SK-N-SH (cell line): Measurements from ENCODE around the gene ZFYVE9. TPM values are rescaled to one million over a fixed set of nuclear protein-coding genes. Genes with fewer than 3 reads are reported as not detected.

Experiments used
- CTCF ChIA-PET: fragments of 300-600, 350-600 bp; formaldehyde crosslinking; extraction: SDS; loops from one replicate; lab custom pipeline; 2021; lab: Yijun Ruan, JAX
- POLR2A ChIA-PET: fragments of 350-600 bp; sonication (Branson Sonifier 250); formaldehyde crosslinking; extraction: SDS; loops from one replicate; lab custom pipeline; 2020; ENCODE audit warnings: antibody characterized with exemption, inconsistent platforms; lab: Yijun Ruan, JAX
- DNase-seq: peaks from one replicate; pipeline ENCODE4 v3.0.0; 2012
- H2AFZ ChIP-seq: fragments of 200-600 bp; sonication (generic); 2 replicates; pipeline ENCODE4 v1.8.1; 2016; ENCODE audit warnings: antibody characterized with exemption, mild to moderate bottlenecking, low read depth
- H3F3A ChIP-seq: fragments of 200-600 bp; sonication (generic); replicated peaks from 2 replicates; pipeline ENCODE3; 2016; ENCODE audit warnings: antibody characterized with exemption, mild to moderate bottlenecking; ENCODE audit not compliant: insufficient read depth
- H3K27ac ChIP-seq, 2 experiments: fragments of 200-500 bp in 1 of 2; fragments of 200-600 bp in 1 of 2; sonication (Bioruptor generic) in 1 of 2; sonication (generic), shearing (Covaris generic) in 1 of 2; 2 replicates each; pipeline versions ENCODE4 v1.5.1 to v1.6.1; 2014 to 2016; ENCODE audit warnings: low read depth in 2 of 2, inconsistent platforms in 1 of 2, low read length in 1 of 2, mild to moderate bottlenecking in 1 of 2, mixed read lengths in 1 of 2
- H3K27me3 ChIP-seq: fragments of 200-600 bp; sonication (generic), shearing (Covaris generic); 2 replicates; pipeline ENCODE4 v1.6.1; 2016; ENCODE audit warnings: mixed run types; ENCODE audit not compliant: insufficient read depth
- H3K36me3 ChIP-seq, 2 experiments: fragments of 200-500 bp in 1 of 2; fragments of 200-600 bp in 1 of 2; sonication (Bioruptor generic) in 1 of 2; sonication (generic) in 1 of 2; replicated peaks in 1 of 2; 2 replicates each; pipeline versions ENCODE3 to v1.5.1; 2014 to 2016; ENCODE audit warnings: low read length in 1 of 2, mild to moderate bottlenecking in 1 of 2; ENCODE audit not compliant: insufficient read depth in 2 of 2, control insufficient read depth in 1 of 2
- H3K4me1 ChIP-seq, 2 experiments: fragments of 200-500 bp in 1 of 2; fragments of 200-600 bp in 1 of 2; sonication (Bioruptor generic) in 1 of 2; sonication (generic), shearing (Covaris generic) in 1 of 2; 2 replicates each; pipeline versions ENCODE4 v1.5.1 to v1.6.1; 2014 to 2016; ENCODE audit warnings: low read depth in 1 of 2, low read length in 1 of 2, mixed run types in 1 of 2; ENCODE audit not compliant: insufficient read depth in 2 of 2, control insufficient read depth in 1 of 2
- H3K4me2 ChIP-seq: fragments of 200-600 bp; sonication (generic), shearing (Covaris generic); 2 replicates; pipeline ENCODE4 v1.6.1; 2017; ENCODE audit warnings: mixed run types
- H3K4me3 ChIP-seq, 2 experiments: fragments of 200-500 bp in 1 of 2; fragments of 200-600 bp in 1 of 2; sonication (Bioruptor generic) in 1 of 2; sonication (generic), shearing (Covaris generic) in 1 of 2; 2 replicates each; pipeline versions ENCODE4 v1.5.1 to v1.8.1; 2014 to 2016; ENCODE audit warnings: low read depth in 2 of 2, inconsistent platforms in 1 of 2, low read length in 1 of 2, mild to moderate bottlenecking in 1 of 2, mixed read lengths in 1 of 2, moderate library complexity in 1 of 2
- H3K79me2 ChIP-seq: fragments of 200-600 bp; sonication (generic); 2 replicates; pipeline ENCODE4 v1.8.1; 2017; ENCODE audit warnings: mild to moderate bottlenecking; ENCODE audit not compliant: insufficient read depth
- H3K9ac ChIP-seq: fragments of 200-600 bp; sonication (generic); 2 replicates; pipeline ENCODE4 v1.6.1; 2017; ENCODE audit warnings: mixed run types
- H3K9me2 ChIP-seq: fragments of 200-600 bp; sonication (generic); 2 replicates; pipeline ENCODE4 v1.6.1; 2017; ENCODE audit warnings: mixed run types
- H3K9me3 ChIP-seq: fragments of 200-600 bp; sonication (generic); 2 replicates; pipeline ENCODE4 v1.6.1; 2017; ENCODE audit warnings: mixed run types, mild to moderate bottlenecking, moderate library complexity
- H4K20me1 ChIP-seq: fragments of 200-600 bp; sonication (generic); 2 replicates; pipeline ENCODE4 v1.6.1; 2017; ENCODE audit warnings: mild to moderate bottlenecking, mixed run types; ENCODE audit not compliant: insufficient read depth
- CHD2 ChIP-seq: fragments of 150-350 bp; IDR thresholded peaks from 2 replicates; pipeline ENCODE4 v1.6.1; 2018; ENCODE audit warnings: low read length; ENCODE audit not compliant: partially characterized antibody
- ELF1 ChIP-seq: IDR thresholded peaks from 2 replicates; pipeline ENCODE4 v1.4.0; 2012
- EP300 ChIP-seq, 2 experiments: IDR thresholded peaks; 2 replicates each; pipeline versions ENCODE4 v1.4.0 to v1.6.1; 2012; ENCODE audit warnings: borderline replicate concordance in 1 of 2, low read depth in 1 of 2, low read length in 1 of 2
- EZH2phosphoT487 ChIP-seq: fragments of 200-600 bp; sonication (generic); IDR thresholded peaks from 2 replicates; pipeline ENCODE4 v1.6.1; 2017; ENCODE audit warnings: low read depth, mixed run types, mild to moderate bottlenecking, antibody characterized with exemption, moderate library complexity, borderline replicate concordance
- FOSL2 ChIP-seq: IDR thresholded peaks from 2 replicates; pipeline ENCODE4 v1.4.0; 2012; ENCODE audit warnings: low read depth, mild to moderate bottlenecking, moderate library complexity, borderline replicate concordance
- FOXJ3 ChIP-seq: sonication (generic); formaldehyde crosslinking; IDR thresholded peaks from 2 replicates; pipeline ENCODE4 v1.5.1; 2020; ENCODE audit warnings: mild to moderate bottlenecking, missing genetic modification reagents
- FOXM1 ChIP-seq: IDR thresholded peaks from 2 replicates; pipeline ENCODE4 v1.4.0; 2012; ENCODE audit warnings: low read depth, mild to moderate bottlenecking
- GABPA ChIP-seq: IDR thresholded peaks from 2 replicates; pipeline ENCODE4 v1.4.0; 2012; ENCODE audit warnings: low read depth, mild to moderate bottlenecking
- GATA2 ChIP-seq: sonication (generic); formaldehyde crosslinking; IDR thresholded peaks from 2 replicates; pipeline ENCODE4 v1.5.0; 2020; ENCODE audit warnings: mild to moderate bottlenecking, missing genetic modification reagents
- JUND ChIP-seq: IDR thresholded peaks from 2 replicates; pipeline ENCODE4 v1.4.0; 2012
- MEF2A ChIP-seq: IDR thresholded peaks from 2 replicates; pipeline ENCODE4 v1.4.0; 2012; ENCODE audit warnings: low read depth, borderline replicate concordance
- MXI1 ChIP-seq: IDR thresholded peaks from 2 replicates; pipeline ENCODE4 v1.6.1; 2012; ENCODE audit warnings: mild to moderate bottlenecking, low read depth, low read length, improper control_type of control experiment
- POLR2AphosphoS5 ChIP-seq: IDR thresholded peaks from 2 replicates; pipeline ENCODE4 v1.6.1; 2012; ENCODE audit warnings: low read depth, low read length
- RAD21 ChIP-seq: IDR thresholded peaks from 2 replicates; pipeline ENCODE4 v1.6.1; 2012; ENCODE audit warnings: mild to moderate bottlenecking, low read length
- RCOR1 ChIP-seq: fragments of 150-350 bp; IDR thresholded peaks from 2 replicates; pipeline ENCODE4 v1.6.1; 2017; ENCODE audit warnings: antibody characterized with exemption, low read length
- RFX5 ChIP-seq: IDR thresholded peaks from 2 replicates; pipeline ENCODE4 v1.6.1; 2012; ENCODE audit warnings: mild to moderate bottlenecking, improper control_type of control experiment, low read length
- RXRA ChIP-seq: IDR thresholded peaks from 2 replicates; pipeline ENCODE4 v1.4.0; 2012; ENCODE audit warnings: low read depth, mild to moderate bottlenecking, borderline replicate concordance
- SIN3A ChIP-seq: IDR thresholded peaks from 2 replicates; pipeline ENCODE4 v1.6.1; 2012; ENCODE audit warnings: low read depth, mild to moderate bottlenecking, low read length, moderate library complexity, borderline replicate concordance
- SMC3 ChIP-seq: IDR thresholded peaks from 2 replicates; pipeline ENCODE4 v1.6.1; 2012; ENCODE audit warnings: low read depth, low read length, improper control_type of control experiment
- TAF1 ChIP-seq: IDR thresholded peaks from 2 replicates; pipeline ENCODE4 v1.6.1; 2012; ENCODE audit warnings: low read depth, mild to moderate bottlenecking, low read length, moderate library complexity, borderline replicate concordance
- TEAD4 ChIP-seq: IDR thresholded peaks from 2 replicates; pipeline ENCODE4 v1.4.0; 2012; ENCODE audit warnings: mild to moderate bottlenecking, borderline replicate concordance; ENCODE audit not compliant: insufficient read depth
- YY1 ChIP-seq: IDR thresholded peaks from 2 replicates; pipeline ENCODE4 v1.4.0; 2012; ENCODE audit warnings: low read depth, mild to moderate bottlenecking
- WGBS: methylation state at CpG from one replicate; pipeline ENCODE4 v1.1.6; 2017; ENCODE audit warnings: low lambda C conversion rate; 5-methylcytosine and 5-hydroxymethylcytosine counted together
- polyA plus RNA-seq, 3 experiments: library from polyadenylated mRNA; depleted of rRNA; stranded (reverse); fragments of >200 nt; gene quantifications; 2 replicates each; pipeline ENCODE4 v1.2.3, GENCODE V29; 2012
- TF ChIP-seq, protein P1 (sequence below): IDR thresholded peaks from 2 replicates; pipeline ENCODE4 v1.4.0; 2012; ENCODE audit warnings: low read depth, borderline replicate concordance
- TF ChIP-seq, protein P2 (sequence below): IDR thresholded peaks from 2 replicates; pipeline ENCODE4 v1.4.0; 2012; ENCODE audit warnings: low read depth
- TF ChIP-seq, protein P3 (sequence below): fragments of 150-350 bp; IDR thresholded peaks from 2 replicates; pipeline ENCODE4 v1.6.1; 2017; ENCODE audit warnings: antibody characterized with exemption, low read length, low read depth, borderline replicate concordance
- TF ChIP-seq, protein P4 (sequence below): fragments of 200-600 bp; sonication (generic); IDR thresholded peaks from 2 replicates; pipeline ENCODE4 v1.6.1; 2017; ENCODE audit warnings: antibody characterized with exemption, mild to moderate bottlenecking, moderate library complexity

The ZFYVE9 gene
- polyA plus RNA-seq, 1 of the 3 experiments (the other 2 are of a cell fraction) = 4.1 TPM

DNA sequence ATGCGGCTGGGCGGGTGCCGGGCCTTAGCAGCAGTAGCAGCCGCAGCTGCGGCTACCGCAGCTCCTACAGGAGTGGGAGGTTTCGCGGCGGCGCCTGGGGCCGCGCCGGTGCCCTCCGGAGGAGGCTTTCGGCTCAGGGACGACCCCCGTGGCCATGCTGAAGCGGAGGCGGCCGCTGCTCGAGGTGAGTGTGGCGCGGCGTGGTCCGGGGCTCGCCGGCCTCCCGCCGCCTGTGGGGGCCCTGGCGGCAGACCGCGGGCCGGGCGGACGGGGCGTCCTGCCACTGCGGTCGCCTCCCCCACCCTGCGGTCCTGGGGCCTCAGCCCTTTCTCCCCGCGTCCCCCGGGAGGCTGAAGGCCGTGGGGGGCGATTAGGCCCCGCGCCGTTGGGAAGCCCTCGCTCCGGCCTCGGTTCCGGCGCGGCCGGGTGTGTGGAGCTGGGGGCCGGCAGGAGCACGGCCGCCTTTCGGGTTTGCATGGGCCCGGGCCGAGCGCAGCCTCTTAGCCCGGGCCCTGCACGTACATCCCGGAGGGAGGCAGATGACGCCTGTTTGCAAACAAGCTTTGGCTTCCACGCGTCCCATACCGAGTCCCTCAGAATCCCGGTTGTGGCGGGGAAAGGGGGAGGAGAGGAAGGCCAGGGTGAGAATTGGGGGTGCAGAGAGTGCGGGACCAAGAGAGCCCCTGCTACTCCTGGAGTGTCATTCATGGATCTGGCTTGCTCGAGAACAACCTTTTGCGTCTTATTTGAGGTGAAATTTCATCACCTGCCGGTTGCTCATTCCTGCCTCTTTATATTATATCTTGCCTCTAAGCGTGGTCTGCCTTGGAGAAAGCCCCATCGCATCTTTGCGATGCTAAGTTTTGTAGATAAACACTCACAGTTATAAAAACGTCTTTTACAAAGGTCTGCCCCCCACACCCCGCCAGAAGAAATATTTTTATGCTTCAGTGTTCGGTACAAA, 613 bp downstream of the ZFYVE9 start:
- H2AFZ ChIP-seq = peak overlapping the region; percentile 84
- H3K27ac ChIP-seq = peak overlapping the region; percentile 86 to 89
- TF ChIP-seq JUND = no peak
- TF ChIP-seq, protein P1, sequence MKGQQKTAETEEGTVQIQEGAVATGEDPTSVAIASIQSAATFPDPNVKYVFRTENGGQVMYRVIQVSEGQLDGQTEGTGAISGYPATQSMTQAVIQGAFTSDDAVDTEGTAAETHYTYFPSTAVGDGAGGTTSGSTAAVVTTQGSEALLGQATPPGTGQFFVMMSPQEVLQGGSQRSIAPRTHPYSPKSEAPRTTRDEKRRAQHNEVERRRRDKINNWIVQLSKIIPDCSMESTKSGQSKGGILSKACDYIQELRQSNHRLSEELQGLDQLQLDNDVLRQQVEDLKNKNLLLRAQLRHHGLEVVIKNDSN = no peak
- no peak for TF ChIP-seq FOXM1
- TF ChIP-seq EP300 (IDR thresholded peaks at IDR 0.05; ENCODE audit: borderline replicate concordance in 1 of 2, low read depth in 1 of 2, low read length in 1 of 2) = no peak
- TF ChIP-seq GABPA = no peak
- TF ChIP-seq, protein P2, sequence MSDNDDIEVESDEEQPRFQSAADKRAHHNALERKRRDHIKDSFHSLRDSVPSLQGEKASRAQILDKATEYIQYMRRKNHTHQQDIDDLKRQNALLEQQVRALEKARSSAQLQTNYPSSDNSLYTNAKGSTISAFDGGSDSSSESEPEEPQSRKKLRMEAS = peak; percentile 52; the same call in 1 of the 2 replicates
- TF ChIP-seq GATA2 = no peak
- TF ChIP-seq RAD21 = no peak
- no peak for TF ChIP-seq MEF2A
- TF ChIP-seq SMC3 = no peak
- TF ChIP-seq YY1 = 0 out of 2 replicates have a peak, but pooled peaks have one; percentile 52
- no peak; the same call in 1 of the 2 replicates for TF ChIP-seq TAF1
- TF ChIP-seq FOSL2 = no peak
- TF ChIP-seq, protein P3, sequence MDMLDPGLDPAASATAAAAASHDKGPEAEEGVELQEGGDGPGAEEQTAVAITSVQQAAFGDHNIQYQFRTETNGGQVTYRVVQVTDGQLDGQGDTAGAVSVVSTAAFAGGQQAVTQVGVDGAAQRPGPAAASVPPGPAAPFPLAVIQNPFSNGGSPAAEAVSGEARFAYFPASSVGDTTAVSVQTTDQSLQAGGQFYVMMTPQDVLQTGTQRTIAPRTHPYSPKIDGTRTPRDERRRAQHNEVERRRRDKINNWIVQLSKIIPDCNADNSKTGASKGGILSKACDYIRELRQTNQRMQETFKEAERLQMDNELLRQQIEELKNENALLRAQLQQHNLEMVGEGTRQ = no peak
- no peak for TF ChIP-seq TEAD4
- TF ChIP-seq CHD2 = peak; percentile 20
- TF ChIP-seq RXRA = no peak
- no peak for TF ChIP-seq EZH2phosphoT487
- TF ChIP-seq, protein P4, sequence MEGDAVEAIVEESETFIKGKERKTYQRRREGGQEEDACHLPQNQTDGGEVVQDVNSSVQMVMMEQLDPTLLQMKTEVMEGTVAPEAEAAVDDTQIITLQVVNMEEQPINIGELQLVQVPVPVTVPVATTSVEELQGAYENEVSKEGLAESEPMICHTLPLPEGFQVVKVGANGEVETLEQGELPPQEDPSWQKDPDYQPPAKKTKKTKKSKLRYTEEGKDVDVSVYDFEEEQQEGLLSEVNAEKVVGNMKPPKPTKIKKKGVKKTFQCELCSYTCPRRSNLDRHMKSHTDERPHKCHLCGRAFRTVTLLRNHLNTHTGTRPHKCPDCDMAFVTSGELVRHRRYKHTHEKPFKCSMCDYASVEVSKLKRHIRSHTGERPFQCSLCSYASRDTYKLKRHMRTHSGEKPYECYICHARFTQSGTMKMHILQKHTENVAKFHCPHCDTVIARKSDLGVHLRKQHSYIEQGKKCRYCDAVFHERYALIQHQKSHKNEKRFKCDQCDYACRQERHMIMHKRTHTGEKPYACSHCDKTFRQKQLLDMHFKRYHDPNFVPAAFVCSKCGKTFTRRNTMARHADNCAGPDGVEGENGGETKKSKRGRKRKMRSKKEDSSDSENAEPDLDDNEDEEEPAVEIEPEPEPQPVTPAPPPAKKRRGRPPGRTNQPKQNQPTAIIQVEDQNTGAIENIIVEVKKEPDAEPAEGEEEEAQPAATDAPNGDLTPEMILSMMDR = no peak
- peak; percentile 70 for TF ChIP-seq MXI1
- no peak for TF ChIP-seq POLR2AphosphoS5
- peak; percentile 78; the same call in 1 of the 2 replicates for TF ChIP-seq SIN3A
- TF ChIP-seq ELF1 = no peak
- TF ChIP-seq FOXJ3 (CRISPR knock-in tag) = no peak
- no peak for TF ChIP-seq RCOR1
- no peak for TF ChIP-seq RFX5
- ChIA-PET CTCF (interaction anchor here (0.6 to 2.1 kb wide), 16 partner anchors 11 to 348 kb away, joined by 3 to 11 read pairs (median 4); no protein-coding TSS in a partner anchor), POLR2A (interaction anchor here (1.0 to 1.1 kb wide), 2 partner anchors 206 to 411 kb away, joined by 3 read pairs; no protein-coding TSS in a partner anchor)
- peak overlapping the region; percentile 94 for H3K9ac ChIP-seq
- peak overlapping the region; percentile 83 to 90 for H3K4me3 ChIP-seq
- peak overlapping the region; percentile 75 for H3K4me2 ChIP-seq
- WGBS = 3% methylated on average over 28 of the region's 80 CpGs
- peaks cover 4 to 19% of the 10 kb centered on the region in 2 experiments for H3K4me1 ChIP-seq
- peaks cover 49% of the 10 kb centered on the region for H3K79me2 ChIP-seq
- peak; percentile 82 for DNase-seq
- H3K9me3 ChIP-seq = no peaks in the 10 kb centered on the region
- no peaks in the 10 kb centered on the region for H3K36me3 ChIP-seq
- H3K27me3 ChIP-seq = no peaks in the 10 kb centered on the region
- H3F3A ChIP-seq = peaks cover 25% of the 10 kb centered on the region
- no peaks in the 10 kb centered on the region for H4K20me1 ChIP-seq
- no peaks in the 10 kb centered on the region for H3K9me2 ChIP-seq
